GM23338 (cell line): ENCODE data around the gene HOTAIR.
A peak's percentile ranks its signal among the peaks of the same experiment; 100 is the strongest.

Source experiments
- CREB1 ChIP-seq: fragments of 250-450 bp; sonication (Bioruptor Pico); IDR thresholded peaks from 2 replicates; pipeline ENCODE4 v1.5.0; 2020; ENCODE audit warnings: low read depth, mild to moderate bottlenecking, moderate library complexity
- EZH2 ChIP-seq: fragments of 200-600 bp; sonication (generic); IDR thresholded peaks from one replicate; pipeline ENCODE4 v1.8.0; 2017; ENCODE audit warnings: antibody characterized with exemption, mild to moderate bottlenecking, low read depth; ENCODE audit not compliant: unreplicated experiment
- POLR2AphosphoS5 ChIP-seq: IDR thresholded peaks from 2 replicates; pipeline ENCODE4 v1.6.1; 2016; ENCODE audit warnings: antibody characterized with exemption, low read depth
- REST ChIP-seq: IDR thresholded peaks from one replicate; pipeline ENCODE4 v1.6.1; 2018; ENCODE audit warnings: antibody characterized with exemption; ENCODE audit not compliant: unreplicated experiment
- ZNF331 ChIP-seq: fragments of 250-450 bp; sonication (Bioruptor Pico); IDR thresholded peaks from 2 replicates; pipeline ENCODE4 v1.5.0; 2020; ENCODE audit warnings: low read depth, mild to moderate bottlenecking, moderate library complexity
- TF ChIP-seq, protein P1 (sequence below), 2 experiments: fragments of 200-600 bp in 1 of 2; sonication (generic) in 1 of 2; conservative IDR thresholded peaks; 2 replicates each; pipeline versions ENCODE4 v1.5.1 to v1.6.1; 2016 to 2017; ENCODE audit warnings: antibody characterized with exemption in 2 of 2, low read depth in 2 of 2, mild to moderate bottlenecking in 2 of 2, moderate library complexity in 1 of 2
- TF ChIP-seq, protein P2 (sequence below): IDR thresholded peaks from 2 replicates; pipeline ENCODE4 v1.6.1; 2016; ENCODE audit warnings: antibody characterized with exemption

GRCh38 chr12:53960187-53961024 lies 14.3 kb downstream of the HOTAIR start:
- TF ChIP-seq, protein P1, sequence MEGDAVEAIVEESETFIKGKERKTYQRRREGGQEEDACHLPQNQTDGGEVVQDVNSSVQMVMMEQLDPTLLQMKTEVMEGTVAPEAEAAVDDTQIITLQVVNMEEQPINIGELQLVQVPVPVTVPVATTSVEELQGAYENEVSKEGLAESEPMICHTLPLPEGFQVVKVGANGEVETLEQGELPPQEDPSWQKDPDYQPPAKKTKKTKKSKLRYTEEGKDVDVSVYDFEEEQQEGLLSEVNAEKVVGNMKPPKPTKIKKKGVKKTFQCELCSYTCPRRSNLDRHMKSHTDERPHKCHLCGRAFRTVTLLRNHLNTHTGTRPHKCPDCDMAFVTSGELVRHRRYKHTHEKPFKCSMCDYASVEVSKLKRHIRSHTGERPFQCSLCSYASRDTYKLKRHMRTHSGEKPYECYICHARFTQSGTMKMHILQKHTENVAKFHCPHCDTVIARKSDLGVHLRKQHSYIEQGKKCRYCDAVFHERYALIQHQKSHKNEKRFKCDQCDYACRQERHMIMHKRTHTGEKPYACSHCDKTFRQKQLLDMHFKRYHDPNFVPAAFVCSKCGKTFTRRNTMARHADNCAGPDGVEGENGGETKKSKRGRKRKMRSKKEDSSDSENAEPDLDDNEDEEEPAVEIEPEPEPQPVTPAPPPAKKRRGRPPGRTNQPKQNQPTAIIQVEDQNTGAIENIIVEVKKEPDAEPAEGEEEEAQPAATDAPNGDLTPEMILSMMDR (conservative IDR thresholded peaks at IDR 0.05; ENCODE audit: low read depth in 2 of 2) = no peak
- no peak for TF ChIP-seq POLR2AphosphoS5
- peak; percentile 99 for TF ChIP-seq EZH2
- TF ChIP-seq, protein P2, sequence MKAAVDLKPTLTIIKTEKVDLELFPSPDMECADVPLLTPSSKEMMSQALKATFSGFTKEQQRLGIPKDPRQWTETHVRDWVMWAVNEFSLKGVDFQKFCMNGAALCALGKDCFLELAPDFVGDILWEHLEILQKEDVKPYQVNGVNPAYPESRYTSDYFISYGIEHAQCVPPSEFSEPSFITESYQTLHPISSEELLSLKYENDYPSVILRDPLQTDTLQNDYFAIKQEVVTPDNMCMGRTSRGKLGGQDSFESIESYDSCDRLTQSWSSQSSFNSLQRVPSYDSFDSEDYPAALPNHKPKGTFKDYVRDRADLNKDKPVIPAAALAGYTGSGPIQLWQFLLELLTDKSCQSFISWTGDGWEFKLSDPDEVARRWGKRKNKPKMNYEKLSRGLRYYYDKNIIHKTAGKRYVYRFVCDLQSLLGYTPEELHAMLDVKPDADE = no peak
- no peak for TF ChIP-seq CREB1 (CRISPR knock-in tag)
- no peak for TF ChIP-seq REST
- TF ChIP-seq ZNF331 = no peak
